ENCODE results near the gene GFOD1.

The GFOD1 gene

DNA sequence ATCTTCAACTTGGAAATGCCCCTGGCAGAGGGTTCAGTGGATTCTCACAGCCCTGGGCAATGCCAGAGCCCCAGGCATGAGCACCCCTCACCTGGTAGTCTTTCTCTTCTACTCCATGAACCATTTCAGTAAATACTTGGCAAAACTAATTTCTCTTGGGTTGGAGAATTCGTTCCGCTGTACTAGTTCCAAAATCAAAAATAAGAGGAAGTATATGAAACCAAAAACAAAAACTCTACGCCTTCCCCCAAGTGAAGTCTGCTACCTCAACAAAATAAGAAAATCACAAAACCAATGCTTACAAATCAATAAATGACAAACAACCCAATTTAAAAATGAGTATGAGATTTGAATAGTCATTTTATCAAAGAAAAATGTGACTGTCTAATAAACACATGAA lies 12.6 kb downstream of the GFOD1 start:
- Histone ChIP-seq H3K9ac (ENCODE audit: low read depth, low read length, poor library complexity, severe bottlenecking) (peak overlapping the region; percentile 14), H3K9me2 (replicated peaks; ENCODE audit: low read depth, low read length) (no peaks in the 10 kb centered on the region), H3K27me3 (ENCODE audit: insufficient read depth, low read length, poor library complexity, severe bottlenecking) (no peaks in the 10 kb centered on the region), H4K20me1 (ENCODE audit: insufficient read depth, low read length, poor library complexity, severe bottlenecking) (no peaks in the 10 kb centered on the region), H3K9me3 (ENCODE audit: insufficient read depth, low read depth, low read length) (no peaks in the 10 kb centered on the region), H3K79me2 (ENCODE audit: insufficient read depth, low read length) (peaks cover 48% of the 10 kb centered on the region), H3K36me3 (ENCODE audit: insufficient read depth, low read length) (peaks cover 3% of the 10 kb centered on the region; the same call in 1 of the 2 replicates), H3K4me3 (ENCODE audit: low read length, poor library complexity, severe bottlenecking) (no peak overlapping the region), H3K4me2 (ENCODE audit: low read depth, low read length, poor library complexity, severe bottlenecking) (peak overlapping the region; percentile 72), H3F3A (ENCODE audit: low read depth) (no peaks in the 10 kb centered on the region), H3K4me1 (ENCODE audit: insufficient read depth, low read length, poor library complexity, severe bottlenecking) (peaks cover 58% of the 10 kb centered on the region), H2AFZ (ENCODE audit: low read length) (no peak overlapping the region)
- no peak for TF ChIP-seq EZH2phosphoT487 (IDR thresholded peaks at IDR 0.05; ENCODE audit: borderline replicate concordance)
- TF ChIP-seq, protein P1, sequence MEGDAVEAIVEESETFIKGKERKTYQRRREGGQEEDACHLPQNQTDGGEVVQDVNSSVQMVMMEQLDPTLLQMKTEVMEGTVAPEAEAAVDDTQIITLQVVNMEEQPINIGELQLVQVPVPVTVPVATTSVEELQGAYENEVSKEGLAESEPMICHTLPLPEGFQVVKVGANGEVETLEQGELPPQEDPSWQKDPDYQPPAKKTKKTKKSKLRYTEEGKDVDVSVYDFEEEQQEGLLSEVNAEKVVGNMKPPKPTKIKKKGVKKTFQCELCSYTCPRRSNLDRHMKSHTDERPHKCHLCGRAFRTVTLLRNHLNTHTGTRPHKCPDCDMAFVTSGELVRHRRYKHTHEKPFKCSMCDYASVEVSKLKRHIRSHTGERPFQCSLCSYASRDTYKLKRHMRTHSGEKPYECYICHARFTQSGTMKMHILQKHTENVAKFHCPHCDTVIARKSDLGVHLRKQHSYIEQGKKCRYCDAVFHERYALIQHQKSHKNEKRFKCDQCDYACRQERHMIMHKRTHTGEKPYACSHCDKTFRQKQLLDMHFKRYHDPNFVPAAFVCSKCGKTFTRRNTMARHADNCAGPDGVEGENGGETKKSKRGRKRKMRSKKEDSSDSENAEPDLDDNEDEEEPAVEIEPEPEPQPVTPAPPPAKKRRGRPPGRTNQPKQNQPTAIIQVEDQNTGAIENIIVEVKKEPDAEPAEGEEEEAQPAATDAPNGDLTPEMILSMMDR (conservative IDR thresholded peaks at IDR 0.05; ENCODE audit: low read length), result no peak

GRCh38 chr6:13474360-13474759 lies 13.0 kb downstream of the GFOD1 start:
- H3K4me3 ChIP-seq (ENCODE audit: low read length, poor library complexity, severe bottlenecking), result no peak overlapping the region
- TF ChIP-seq, protein P1 (conservative IDR thresholded peaks at IDR 0.05; ENCODE audit: low read length), result no peak
- TF ChIP-seq EZH2phosphoT487 (IDR thresholded peaks at IDR 0.05; ENCODE audit: borderline replicate concordance), result no peak
- H3K79me2 ChIP-seq (ENCODE audit: insufficient read depth, low read length), result peaks cover 45% of the 10 kb centered on the region
- no peaks in the 10 kb centered on the region for H3K9me2 ChIP-seq (replicated peaks; ENCODE audit: low read depth, low read length)
- H2AFZ ChIP-seq (ENCODE audit: low read length), result no peak overlapping the region
- no peaks in the 10 kb centered on the region for H4K20me1 ChIP-seq (ENCODE audit: insufficient read depth, low read length, poor library complexity, severe bottlenecking)
- H3K27me3 ChIP-seq (ENCODE audit: insufficient read depth, low read length, poor library complexity, severe bottlenecking), result no peaks in the 10 kb centered on the region
- H3K4me1 ChIP-seq (ENCODE audit: insufficient read depth, low read length, poor library complexity, severe bottlenecking), result peaks cover 53% of the 10 kb centered on the region
- peak overlapping the region; percentile 72 for H3K4me2 ChIP-seq (ENCODE audit: low read depth, low read length, poor library complexity, severe bottlenecking)
- H3K9ac ChIP-seq (ENCODE audit: low read depth, low read length, poor library complexity, severe bottlenecking), result peak overlapping the region; percentile 14
- H3K36me3 ChIP-seq (ENCODE audit: insufficient read depth, low read length), result peaks cover 6% of the 10 kb centered on the region; the same call in 1 of the 2 replicates
- H3K9me3 ChIP-seq (ENCODE audit: insufficient read depth, low read depth, low read length), result no peaks in the 10 kb centered on the region
- no peaks in the 10 kb centered on the region for H3F3A ChIP-seq (ENCODE audit: low read depth)

GRCh38 chr6:13473768-13474165 lies 13.6 kb downstream of the GFOD1 start:
- H3K9ac ChIP-seq (ENCODE audit: low read depth, low read length, poor library complexity, severe bottlenecking), result peak overlapping the region; percentile 41
- peaks cover 48% of the 10 kb centered on the region for H3K4me1 ChIP-seq (ENCODE audit: insufficient read depth, low read length, poor library complexity, severe bottlenecking)
- no peaks in the 10 kb centered on the region for H3K27me3 ChIP-seq (ENCODE audit: insufficient read depth, low read length, poor library complexity, severe bottlenecking)
- H3K4me2 ChIP-seq (ENCODE audit: low read depth, low read length, poor library complexity, severe bottlenecking), result peak overlapping the region; percentile 72
- H3K9me2 ChIP-seq (replicated peaks; ENCODE audit: low read depth, low read length), result no peaks in the 10 kb centered on the region
- TF ChIP-seq, protein P1 (conservative IDR thresholded peaks at IDR 0.05; ENCODE audit: low read length), result no peak
- no peak for TF ChIP-seq EZH2phosphoT487 (IDR thresholded peaks at IDR 0.05; ENCODE audit: borderline replicate concordance)
- no peaks in the 10 kb centered on the region for H3F3A ChIP-seq (ENCODE audit: low read depth)
- H2AFZ ChIP-seq (ENCODE audit: low read length), result no peak overlapping the region
- peak overlapping the region; percentile 48 for H3K4me3 ChIP-seq (ENCODE audit: low read length, poor library complexity, severe bottlenecking)
- H3K9me3 ChIP-seq (ENCODE audit: insufficient read depth, low read depth, low read length), result no peaks in the 10 kb centered on the region
- peaks cover 7% of the 10 kb centered on the region; the same call in 1 of the 2 replicates for H3K36me3 ChIP-seq (ENCODE audit: insufficient read depth, low read length)
- H3K79me2 ChIP-seq (ENCODE audit: insufficient read depth, low read length), result peaks cover 45% of the 10 kb centered on the region
- no peaks in the 10 kb centered on the region for H4K20me1 ChIP-seq (ENCODE audit: insufficient read depth, low read length, poor library complexity, severe bottlenecking)
